Stimulated activated CD4-positive, alpha-beta T cell treated with anti-CD3 and anti-CD28 coated beads, Interleukin-2, amount 100 ng/mL, for 48 hours (primary cell): Measurements from ENCODE around the gene PLPP3.

ENCODE experiments used
- DNase-seq, 2 donors: peaks; one replicate each; pipeline ENCODE4 v3.0.0-alpha.2; 2020

Gene PLPP3

GRCh38 chr1:56517404-56518130 is 61.8 kb downstream of the PLPP3 start:
- DNase-seq: no peak

- no peak for DNase-seq
Observed at GRCh38 chr1:56516539-56517252, 62.7 kb downstream of the PLPP3 start.

GRCh38 chr1:56515898-56516538 is 63.3 kb downstream of the PLPP3 start:
- no peak for DNase-seq

DNA sequence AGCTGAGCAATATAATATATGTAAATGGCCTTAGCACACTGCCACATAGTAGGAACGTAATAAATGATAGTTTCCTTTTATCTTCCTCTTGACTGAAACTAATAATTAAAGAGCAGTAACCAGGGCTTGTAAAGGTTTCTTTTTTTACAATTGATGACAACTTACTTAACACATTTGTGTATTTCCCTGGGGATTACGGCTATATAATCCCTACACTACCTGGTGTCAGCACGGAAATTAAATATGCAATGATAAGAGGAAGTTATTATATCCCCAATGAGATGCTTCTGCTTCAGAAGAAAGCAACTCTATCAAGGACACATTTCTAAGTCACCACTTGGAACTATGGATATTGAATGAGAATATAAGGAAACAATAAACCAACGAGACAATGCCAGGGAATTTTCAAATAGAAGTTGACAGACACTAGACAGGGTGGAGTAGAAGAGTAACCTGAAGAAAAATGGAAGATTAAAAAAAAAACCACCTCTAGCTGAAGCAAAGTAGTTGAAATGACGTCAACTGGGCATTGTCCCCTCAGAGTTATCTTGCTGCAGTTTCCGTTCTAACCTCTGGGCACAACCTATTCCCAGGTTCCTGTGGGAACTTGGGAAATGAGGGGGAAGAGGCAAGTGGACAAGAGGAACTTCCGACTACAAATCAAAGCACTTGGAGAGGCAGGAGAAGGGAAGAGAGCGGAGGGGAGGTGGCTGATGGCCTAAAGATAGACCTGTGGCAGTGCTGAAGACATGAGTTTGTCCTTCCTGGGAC is 66.5 kb downstream of the PLPP3 start:
- no peak for DNase-seq

- DNase-seq: no peak
Observed at GRCh38 chr1:56511766-56512165, 67.6 kb downstream of the PLPP3 start.

GRCh38 chr1:56511364-56511763 is 68.0 kb downstream of the PLPP3 start:
- DNase-seq: no peak

GRCh38 chr1:56510642-56511021 is 68.7 kb downstream of the PLPP3 start:
- DNase-seq: no peak

DNA sequence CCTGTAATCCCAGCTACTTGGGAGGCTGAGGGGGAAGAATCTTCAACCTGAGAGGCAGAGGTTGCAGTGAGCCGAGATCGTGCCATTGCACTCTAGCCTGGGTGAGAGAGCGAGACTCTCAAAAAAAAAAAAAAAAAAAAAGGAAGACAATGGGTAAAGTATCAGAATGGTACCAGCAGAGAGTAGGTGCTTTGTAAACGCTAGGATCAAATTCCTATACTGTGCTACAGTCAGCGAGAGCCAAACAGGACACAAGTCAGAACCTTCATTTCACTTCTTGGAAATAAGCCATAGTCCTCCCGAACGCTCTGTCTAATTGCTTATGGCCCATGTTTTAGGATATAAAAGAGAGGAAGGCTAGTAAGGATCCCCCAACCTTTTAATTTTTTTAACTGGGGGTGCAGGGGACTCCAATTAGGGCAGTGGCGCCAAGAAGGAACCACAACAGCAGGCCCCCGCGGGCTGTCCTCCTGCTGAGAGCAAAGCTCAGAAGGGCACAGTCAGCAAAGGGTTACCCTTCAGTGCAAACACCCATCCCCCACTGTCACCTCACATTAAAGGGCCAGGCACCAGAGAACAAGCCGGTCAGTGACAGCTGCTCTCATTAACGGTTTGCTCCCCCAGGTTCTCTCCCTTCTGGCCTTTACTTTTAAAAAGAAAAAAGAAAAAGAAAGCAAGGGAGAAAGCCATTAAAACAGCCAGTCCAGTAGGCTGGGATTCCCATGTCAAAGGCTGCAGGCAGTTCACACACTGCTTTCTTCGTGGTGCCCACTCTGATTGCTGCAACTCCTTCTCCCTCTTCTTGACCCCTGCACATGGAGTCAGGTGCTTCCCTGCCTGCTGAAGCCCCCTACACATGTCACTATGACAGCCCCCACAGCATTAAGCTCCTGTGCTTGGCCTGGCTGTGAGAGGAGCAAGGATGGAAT is 69.4 kb downstream of the PLPP3 start:
- no peak for DNase-seq

GRCh38 chr1:56508523-56508983 is 70.8 kb downstream of the PLPP3 start:
- DNase-seq: no peak

- DNase-seq: no peak
Observed at GRCh38 chr1:56507925-56508522, 71.3 kb downstream of the PLPP3 start.

GRCh38 chr1:56506951-56507491 is 72.3 kb downstream of the PLPP3 start:
- no peak for DNase-seq

DNA sequence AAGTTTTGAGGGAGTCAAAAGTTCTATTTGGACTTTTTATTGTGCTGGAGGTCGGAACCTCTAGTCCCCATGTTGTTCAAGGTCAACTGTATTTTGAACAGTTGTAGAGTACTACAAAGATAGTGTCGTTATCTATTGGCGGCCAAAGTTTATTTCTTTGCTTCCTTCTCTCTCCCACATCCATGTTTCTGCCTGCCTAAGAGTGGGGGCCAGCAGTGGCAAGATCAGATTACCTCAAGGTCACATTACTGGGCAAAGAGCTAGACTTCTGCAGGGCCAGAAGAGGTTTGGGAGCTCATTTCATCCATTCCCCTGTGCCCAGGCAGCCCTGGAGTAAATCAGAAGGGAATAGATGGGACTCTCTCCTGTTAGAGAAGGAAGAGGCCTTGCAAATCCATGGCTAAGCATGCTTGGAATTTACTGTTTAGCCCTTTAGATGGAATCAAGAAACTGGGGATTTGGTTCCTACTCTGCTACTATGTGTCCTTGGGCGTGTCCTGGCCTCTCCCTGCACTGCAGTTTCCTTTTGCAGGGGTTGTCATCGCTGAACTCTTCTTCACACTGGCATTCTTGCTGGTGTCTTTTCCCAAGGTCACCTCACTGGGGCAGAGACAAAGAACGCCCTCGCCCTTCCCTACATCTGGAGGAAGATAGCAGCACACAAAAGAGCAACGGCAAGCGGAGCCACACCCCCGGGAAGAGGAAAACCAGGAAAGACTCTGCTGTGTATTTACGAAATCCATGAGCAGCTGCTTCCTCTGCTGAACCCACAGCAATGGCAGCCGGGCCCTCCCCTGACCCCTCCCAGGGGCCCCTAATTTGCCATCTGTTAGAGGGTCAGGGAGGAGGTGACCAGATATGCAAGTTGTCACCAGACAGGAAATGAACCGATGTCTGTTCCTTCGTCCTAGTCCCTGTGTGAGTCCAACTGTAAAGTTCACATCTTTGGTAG is 73.3 kb downstream of the PLPP3 start:
- DNase-seq: no peak

DNA sequence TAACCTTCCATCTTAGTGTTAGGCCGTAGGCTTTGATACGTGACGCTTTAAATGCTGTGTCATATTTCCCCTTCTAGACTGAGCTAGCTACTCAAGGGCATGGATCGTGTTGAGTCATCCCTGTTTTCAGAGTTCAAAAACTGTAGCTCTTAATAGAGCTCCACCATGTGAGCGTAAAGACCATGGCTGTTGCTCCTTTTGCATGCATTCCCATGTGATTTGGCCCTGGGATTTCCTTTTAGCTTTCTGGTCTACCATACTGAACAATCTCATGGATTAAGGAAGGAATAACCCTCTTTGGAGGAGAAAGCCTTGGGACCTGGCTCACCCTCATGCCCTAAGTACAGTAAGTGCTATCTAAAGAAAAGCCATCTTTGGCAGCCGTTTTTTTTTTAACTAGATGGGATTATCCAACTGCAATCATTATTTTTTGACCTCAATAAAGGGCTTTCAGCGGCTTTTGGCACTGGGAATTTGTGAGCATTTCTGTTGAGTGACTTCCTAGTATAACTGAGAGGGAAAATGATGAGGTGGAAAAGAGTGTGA is 76.6 kb downstream of the PLPP3 start:
- no peak for DNase-seq

- no peak for DNase-seq
Observed at GRCh38 chr1:56501888-56502287, 77.5 kb downstream of the PLPP3 start.

DNA sequence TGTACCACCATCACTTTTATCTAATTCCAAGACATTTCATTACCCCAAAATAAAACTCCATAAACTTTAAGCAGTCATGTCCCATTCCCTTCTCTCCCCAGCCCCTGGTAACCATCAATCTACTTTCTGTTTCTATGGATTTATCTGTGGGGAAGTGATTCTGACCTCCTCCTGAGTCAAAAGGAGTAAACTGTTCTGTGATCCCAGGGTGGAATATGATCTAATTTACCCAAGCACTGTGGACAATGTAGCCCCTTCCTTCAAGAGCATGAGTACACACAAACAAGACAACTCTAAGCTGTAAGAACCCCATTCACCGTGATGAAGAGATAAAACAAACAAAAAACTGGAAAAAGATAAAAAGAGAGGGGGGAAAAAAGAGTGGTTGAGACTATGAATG is 77.9 kb downstream of the PLPP3 start:
- DNase-seq: no peak

GRCh38 chr1:56496821-56497772 is 82.3 kb downstream of the PLPP3 start:
- DNase-seq: no peak

DNA sequence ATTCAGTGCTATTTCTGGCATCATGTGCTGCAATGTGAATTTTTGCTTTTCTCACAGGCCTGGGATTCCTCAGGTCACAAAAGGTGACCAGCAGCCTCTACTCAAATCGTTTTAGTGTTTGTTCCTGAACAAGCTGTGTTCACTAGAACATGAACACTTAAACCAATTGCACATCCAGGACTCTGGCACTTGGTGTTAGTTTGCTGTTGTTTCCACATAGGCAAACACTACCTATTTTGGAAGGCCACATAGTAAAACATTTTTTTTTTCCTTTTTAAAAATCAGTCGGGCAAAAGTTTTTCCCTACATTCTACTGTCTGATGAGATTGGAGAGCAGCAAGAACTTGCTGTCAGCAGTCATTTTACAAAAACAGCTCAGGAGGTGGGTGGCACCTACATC is 83.2 kb downstream of the PLPP3 start:
- DNase-seq: no peak

DNA sequence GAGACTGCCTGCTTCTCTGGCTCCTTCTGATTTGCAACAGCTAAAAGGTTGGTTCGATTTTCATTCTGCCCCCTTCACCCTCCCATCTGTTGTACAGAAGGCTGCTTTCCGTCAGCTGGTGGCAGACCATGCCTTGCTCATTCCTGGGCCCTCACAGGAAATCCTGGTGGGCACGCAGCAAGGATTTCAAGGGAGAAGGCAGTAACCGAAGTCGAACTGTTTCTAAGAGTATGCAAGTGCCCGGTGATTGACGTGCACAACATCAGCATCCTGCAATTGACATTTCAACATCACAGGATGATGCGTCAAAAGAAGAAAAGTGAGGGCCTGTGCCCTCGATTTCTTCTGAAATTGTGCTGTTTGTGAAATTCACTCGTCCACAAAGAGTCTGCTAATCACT is 83.8 kb downstream of the PLPP3 start:
- no peak for DNase-seq

- DNase-seq: no peak
Observed at GRCh38 chr1:56494306-56494705, 85.1 kb downstream of the PLPP3 start.
